Activated naive CD4-positive, alpha-beta T cell treated with anti-CD3 and anti-CD28 coated beads, Interleukin-2, amount 50 U/mL, for 24 hours (primary cell): ENCODE data around the gene RAD54L.
"Not testable (repeated sequence)": the region's sequence is repeated elsewhere in the genome, so short reads cannot be mapped to it uniquely, and the experiment has no call there.

ENCODE experiments used
- H3K27ac Mint-ChIP-seq: one replicate; pipeline ENCODE4 v1.8.0; 2021; ENCODE audit warnings: mild to moderate bottlenecking, mixed read lengths
- H3K27me3 Mint-ChIP-seq: one replicate; pipeline ENCODE4 v1.8.0; 2021; ENCODE audit warnings: mixed read lengths
- H3K36me3 Mint-ChIP-seq: one replicate; pipeline ENCODE4 v1.8.0; 2021; ENCODE audit warnings: mixed read lengths
- H3K4me1 Mint-ChIP-seq: one replicate; pipeline ENCODE4 v1.8.0; 2021; ENCODE audit warnings: mixed read lengths
- H3K4me3 Mint-ChIP-seq: one replicate; pipeline ENCODE4 v1.8.0; 2021; ENCODE audit warnings: mild to moderate bottlenecking, mixed read lengths
- H3K9me3 Mint-ChIP-seq: one replicate; pipeline ENCODE4 v1.8.0; 2021; ENCODE audit warnings: mixed read lengths

Gene RAD54L

GRCh38 chr1:46319960-46320914 lies 72.7 kb downstream of the RAD54L start:
- H3K27me3 Mint-ChIP-seq, H3K36me3 Mint-ChIP-seq, H3K4me1 Mint-ChIP-seq, H3K4me3 Mint-ChIP-seq, H3K9me3 Mint-ChIP-seq, H3K27ac Mint-ChIP-seq: not testable (repeated sequence)

- not testable (repeated sequence) for H3K36me3 Mint-ChIP-seq, H3K9me3 Mint-ChIP-seq, H3K27me3 Mint-ChIP-seq, H3K4me3 Mint-ChIP-seq, H3K4me1 Mint-ChIP-seq, H3K27ac Mint-ChIP-seq
Measured at GRCh38 chr1:46322191-46322590, 74.6 kb downstream of the RAD54L start.

GRCh38 chr1:46325285-46326076 lies 77.9 kb downstream of the RAD54L start:
- not testable (repeated sequence) for H3K27me3 Mint-ChIP-seq, H3K36me3 Mint-ChIP-seq, H3K4me3 Mint-ChIP-seq, H3K9me3 Mint-ChIP-seq, H3K4me1 Mint-ChIP-seq
- peak overlapping the region; percentile 46 for H3K27ac Mint-ChIP-seq
